Fibroblast of skin of right quadriceps (primary cell): Measurements from ENCODE around the gene PTPRH.
"Not testable (repeated sequence)": the region's sequence is repeated elsewhere in the genome, so short reads cannot be mapped to it uniquely, and the experiment has no call there.

Experiments
- DNase-seq: peaks from one replicate; pipeline ENCODE4 v3.0.0-alpha.2; 2013

Gene PTPRH

DNA sequence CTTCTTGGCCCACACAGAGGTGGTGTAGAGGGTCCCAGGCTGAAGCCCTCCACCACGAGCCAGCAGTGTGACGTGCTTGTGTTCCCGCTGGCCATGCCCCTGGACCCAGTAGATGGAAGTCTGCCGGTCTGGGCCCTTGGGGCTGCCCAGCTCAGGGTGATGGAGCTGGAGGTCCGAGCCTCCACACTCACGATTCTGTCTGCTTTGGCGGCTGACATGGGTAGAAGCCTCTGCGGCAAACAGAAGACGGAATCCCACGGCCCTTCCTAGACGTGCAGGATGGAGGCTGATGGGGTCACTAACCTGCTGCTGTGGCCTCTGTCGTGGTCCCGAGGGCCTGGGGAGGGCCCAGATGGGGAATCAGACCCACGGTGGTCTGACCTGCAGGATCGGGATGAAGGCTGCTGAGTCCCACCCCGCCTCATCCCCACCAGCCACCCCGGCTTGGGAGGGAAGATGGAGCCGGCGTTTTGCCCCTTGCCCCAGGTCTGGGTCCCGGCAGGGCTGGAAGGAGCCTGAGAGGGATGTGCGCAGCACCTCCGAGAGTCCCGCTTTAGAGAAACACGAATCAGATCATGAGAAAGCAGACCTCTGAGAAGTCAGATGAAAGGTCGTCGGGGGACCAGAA lies 14.9 kb upstream of the PTPRH start:
- no peak for DNase-seq

DNA sequence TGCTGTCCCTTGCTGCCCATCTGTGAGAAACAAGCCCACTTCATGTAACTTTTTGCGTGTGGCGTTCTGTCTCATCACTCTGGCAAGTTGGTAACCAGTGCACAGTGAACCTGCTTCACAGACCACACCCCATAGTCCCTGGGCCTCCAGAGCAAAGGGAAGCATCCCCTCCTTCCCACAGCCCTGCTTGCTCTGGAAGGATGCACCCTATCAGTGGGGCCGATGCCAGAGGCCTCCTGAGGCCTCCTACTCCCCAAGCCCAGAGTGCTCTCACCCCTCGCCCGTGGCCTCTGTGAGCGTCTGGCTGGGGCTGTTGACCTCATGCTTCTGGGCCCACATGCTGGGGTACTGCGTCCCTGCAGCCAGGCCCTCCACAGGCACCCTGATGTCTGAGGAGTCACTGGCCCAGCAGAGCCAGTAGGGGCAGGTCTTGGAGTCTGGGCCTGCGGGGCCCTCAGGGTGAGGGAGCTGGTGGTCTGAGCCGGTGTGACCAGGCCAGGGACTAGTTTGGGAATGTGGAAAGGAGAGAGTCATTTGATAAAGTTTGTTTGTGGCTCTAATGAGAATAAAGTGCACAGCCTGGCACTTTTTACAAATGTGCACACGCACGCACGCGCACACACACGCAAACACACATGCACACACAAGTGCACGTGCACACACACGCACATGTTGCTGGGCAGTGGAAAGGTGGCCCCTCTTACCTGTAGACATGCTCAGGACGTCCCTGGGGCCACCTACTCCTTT lies 14.2 kb upstream of the PTPRH start:
- no peak for DNase-seq

DNA sequence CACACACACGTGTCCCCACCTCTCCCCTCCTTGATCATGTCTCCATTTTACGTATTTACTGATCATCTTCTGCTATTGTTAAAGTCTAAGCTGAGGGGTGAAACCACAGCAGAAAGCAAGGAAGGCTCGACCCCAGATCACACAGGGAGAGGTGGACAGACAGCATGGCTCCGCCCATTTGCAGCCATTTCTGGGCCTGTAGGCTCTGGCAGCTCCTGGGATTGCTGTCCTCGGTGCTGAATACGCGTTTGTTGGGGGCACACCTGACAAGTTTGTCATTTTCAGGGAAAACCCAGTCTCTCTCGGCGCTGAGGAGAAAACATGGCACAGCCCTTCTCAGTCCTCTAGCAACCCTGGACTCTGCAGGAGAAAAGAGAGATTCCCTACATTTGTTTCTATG lies 11.2 kb upstream of the PTPRH start:
- DNase-seq = no peak

DNA sequence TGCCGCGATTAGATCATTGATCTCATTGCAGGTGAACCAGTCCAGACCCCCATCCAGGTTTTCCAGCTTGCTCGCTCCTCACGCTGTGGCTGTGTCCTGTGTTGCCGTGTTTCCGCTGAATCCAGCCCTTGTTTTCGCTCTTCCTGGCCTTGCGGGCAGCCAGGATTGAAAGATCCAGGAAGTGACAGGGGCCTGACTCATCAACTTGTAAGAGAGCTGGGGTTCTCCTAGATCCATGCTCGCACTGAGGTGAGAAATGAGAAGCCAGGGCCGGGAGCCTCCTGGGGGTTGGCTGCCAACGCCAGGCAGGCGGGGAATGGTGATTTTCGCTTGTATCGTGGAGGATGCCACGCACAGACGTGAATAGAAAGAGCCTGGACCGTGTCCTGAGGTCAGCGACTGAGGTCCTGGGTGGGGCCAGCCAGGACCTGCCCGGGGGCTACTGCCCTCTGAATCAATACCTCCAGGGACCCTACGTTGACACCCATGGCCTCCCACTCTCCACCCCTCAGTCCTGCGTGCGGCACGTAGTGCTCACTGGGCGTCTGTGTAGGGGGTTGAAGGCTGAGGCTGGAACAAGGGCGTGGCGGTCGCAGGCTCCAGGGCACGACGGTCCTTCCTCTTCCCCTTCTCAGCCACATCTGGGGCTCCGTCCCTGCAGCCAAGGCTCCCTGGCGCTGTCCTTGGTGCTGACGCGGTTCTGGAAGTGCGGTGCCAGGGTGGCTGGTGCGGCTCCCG lies 7.3 kb upstream of the PTPRH start:
- peak; percentile 99 for DNase-seq

DNA sequence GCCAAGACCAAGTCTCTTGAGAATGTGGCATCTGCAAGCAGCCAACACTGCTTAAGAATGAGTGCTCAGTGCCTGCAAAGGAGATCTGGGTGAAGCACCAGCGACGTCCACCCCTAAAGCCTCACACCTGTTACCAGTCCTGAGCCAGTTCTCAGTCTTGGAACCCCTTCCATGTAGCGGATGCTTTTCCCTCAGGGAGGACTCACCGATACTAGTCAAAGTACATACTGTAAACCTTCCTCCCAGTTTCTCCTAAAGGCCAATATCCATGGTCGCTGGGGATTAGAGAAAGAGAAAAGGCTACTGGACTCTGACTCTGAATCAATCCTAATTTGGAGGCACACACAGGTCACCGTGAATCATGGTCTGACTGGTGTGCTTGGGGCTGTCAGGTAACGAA lies 4.2 kb upstream of the PTPRH start:
- DNase-seq = no peak

DNA sequence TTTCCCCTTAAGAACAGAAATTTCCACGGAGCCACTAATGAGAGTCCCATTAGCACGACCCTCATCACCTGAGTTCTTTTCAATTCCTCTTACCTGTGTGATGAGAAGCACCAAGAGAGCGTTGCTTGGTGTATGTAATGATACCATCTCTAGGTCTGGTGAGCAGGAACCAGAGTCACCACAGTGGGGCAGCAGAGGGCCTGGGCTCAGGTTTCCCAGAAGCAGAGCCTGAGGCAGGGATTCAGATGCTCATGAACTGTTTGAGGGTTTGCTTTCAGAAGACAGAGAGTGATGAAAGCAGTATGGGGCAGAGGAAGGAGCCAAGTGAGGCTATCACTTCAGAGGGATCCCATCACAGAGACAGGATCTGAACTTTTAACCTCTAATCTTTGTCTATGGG lies 3.1 kb upstream of the PTPRH start:
- no peak for DNase-seq

DNA sequence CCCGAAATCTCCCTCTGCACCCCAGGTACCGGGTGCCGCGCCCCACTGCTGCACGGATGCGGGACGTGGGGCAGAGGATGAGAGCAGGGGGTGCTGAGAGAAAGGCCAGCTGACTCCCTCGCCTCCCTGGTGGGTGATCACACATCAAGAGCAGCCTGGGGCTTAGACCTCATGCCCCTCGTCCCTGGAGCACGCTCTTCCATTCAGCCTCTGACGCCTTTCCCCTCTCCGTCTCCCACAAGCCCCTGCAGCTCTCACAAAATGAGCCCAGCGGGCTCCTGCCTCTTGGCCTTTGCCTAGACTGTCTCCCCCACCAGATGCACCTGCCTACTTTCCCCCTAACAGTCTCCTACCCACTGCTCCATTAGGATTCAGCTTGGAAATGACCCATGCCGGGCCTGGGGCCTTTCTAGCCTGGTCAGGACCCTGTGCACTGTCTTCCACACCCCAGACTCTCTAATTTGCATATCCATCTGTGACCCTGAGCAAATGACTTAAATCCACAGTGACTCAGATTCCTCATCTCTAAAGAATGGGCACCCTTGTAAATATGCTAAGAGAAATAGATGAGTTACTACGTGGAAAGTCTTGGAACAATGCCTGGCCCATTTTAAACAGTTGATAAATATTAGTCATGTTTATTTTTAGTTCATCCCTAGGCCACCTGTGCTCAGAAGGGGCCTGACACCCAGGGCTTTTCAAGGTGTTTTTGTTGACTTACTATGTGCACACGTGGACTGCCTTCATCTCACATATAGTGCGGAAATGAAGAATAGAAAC lies 582 bp upstream of the PTPRH start:
- DNase-seq = peak; percentile 92

DNA sequence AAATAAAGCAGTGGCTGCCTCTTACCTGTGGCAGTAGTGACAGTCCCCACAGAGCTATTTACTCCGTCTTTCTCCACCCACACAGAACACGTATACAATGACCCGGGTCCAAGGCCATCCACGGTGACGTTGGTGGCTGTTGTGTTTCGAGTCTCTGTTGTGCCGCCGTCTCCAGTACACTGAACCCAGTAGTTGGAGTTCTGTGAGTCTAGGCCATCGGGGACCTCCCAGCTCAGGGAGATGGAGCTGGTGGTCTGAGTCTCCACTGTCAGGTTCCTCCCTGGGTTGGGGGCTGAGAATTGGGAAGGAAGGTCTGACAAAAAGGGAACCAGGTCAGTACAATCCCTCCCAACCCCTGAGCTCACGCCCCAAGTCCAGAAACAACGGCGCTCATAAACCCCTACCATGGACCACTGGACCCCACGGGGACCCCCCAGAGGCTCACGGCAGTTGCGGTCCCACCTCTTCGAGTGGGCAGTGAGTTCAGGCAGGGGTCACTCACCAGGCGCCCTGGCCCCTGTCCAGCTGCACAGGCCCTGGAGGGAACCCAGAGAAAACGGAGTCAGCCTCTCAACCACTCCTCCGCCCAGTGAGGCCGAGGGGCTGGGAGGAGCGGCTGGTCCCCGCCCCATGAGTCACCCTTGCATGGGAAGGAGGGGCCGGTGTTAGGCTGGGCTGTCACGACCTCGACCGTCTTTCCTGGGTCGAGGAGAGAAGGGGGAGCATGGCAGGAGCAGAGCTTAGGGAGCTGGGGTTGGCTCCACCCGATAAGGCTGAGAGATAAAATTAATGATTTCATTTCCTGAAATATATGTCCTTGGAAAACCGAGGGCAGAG lies 2.4 kb downstream of the PTPRH start:
- DNase-seq = peak; percentile 85

DNA sequence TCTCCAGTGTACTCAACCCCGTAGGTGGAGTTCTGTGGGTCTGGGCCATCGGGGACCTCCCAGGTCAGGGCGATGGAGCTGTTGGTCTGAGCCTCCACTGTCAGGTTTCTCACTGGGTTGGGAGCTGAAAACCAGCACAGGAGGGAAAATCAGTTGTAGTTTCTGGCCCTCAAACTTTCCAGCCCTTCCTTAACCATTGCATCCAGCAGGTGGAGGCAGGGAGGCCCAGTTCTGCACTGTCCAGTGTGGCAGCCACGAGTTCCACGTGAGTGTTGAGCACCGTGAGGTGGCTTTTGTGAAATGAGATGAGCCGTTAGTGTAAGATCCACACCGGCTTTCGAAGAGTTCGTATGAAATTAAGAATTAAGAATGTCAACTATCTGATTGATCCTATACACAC lies 7.1 kb downstream of the PTPRH start:
- DNase-seq = not testable (repeated sequence)

DNA sequence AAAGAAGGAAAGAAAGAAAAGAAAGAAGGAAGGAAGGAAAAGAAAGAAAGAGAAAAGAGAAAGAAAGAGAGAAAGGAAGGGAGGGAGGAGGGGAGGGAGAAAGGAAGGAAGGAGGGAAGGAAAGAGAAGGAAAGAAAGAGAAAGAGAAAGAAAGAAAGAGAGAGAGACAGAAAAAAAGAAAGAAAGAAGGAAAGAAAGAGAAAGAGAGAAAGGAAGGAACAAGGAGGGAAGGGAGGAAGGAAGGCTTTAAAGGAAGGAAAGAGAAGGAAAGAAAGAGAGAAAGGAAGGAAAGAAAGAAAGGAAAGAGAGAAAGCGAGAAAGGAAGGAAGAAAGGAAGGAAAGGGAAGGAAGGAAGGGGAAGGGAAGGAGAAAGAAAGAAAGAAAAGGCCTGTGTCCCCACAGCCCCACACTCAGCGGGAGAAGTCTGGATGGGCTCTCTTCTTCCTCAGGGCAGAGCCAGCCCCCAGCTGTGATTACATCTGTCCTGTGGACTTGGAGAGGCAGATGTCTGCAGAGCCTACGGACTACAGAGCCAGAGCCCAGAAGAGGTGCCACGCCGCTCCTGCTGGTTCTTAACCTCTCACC lies 9.6 kb downstream of the PTPRH start:
- DNase-seq = no peak

DNA sequence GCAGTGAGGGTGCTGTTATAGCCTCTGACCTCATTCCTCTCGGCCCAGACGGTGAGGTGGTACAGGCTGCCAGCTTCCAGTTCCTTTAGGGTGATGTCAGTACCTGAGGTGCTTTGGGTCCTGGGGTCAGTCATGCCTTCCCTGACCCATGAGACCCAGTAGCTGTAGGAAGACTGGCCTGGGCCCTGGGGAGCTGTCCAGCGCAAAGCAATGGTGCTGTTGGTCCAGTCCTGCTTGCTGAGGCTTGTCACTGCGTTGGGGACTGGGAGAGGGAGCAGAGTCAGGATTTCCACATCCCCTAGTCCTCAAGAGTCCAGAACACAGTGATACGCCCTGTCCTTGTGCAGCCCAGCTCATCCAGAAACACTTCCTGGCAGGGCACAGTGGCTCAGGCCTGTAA lies 10.7 kb downstream of the PTPRH start:
- no peak for DNase-seq

DNA sequence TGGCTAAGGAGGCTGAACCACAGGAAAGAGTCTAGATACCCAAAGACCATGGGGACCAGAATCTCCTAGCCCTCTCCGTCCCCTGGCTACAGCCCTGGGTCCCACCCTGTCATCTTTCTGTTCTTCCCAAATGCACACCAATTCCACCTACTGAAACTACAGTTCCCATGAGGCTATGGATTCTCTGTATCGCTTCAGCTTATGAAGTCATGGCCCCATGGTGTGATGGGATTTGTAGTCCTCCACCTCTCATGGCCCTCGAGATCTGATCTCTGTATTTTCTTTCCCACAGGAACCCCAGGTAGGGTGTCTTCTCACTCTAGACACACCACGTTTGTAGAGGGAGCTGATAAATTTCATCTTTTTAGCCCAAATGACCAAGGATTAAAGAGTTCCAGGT lies 11.8 kb downstream of the PTPRH start:
- no peak for DNase-seq

DNA sequence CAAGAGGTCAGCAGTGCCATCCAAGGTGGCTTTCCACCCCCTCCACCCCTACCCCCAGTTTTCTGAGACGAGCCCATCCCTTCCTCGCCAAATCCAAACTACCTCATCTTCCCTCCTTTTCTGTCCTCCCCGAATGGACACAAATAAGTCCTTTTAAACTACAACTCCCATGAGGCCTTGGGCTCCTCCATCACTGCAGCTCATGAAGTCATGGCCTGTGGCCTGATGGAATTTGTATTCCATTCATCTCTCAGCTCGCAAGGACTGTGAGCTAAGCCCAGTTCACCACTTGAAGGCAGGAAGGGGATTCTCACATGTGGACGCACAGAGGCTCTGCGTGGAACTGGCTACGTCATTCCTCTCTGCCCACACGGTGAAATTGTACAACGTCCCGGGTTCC lies 12.5 kb downstream of the PTPRH start:
- no peak for DNase-seq

DNA sequence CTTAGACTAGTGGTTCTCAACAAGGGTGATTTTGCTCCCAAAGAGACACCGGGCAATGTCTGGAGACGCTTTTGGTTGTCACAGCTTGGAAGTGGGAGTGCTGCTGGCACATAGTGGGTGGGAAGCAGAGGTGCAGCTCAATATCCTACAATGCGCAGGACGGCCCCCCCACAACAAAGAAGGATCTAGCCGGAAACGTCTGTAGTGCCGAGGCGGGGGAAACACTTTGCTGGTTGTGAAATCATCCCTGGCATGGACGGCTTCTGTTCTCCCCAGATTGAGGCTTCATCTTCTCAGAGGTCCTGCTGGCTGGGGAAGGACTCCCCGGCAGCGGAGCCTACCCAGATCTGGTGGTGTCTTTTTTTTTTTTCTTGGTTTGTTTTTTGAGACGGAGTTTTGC lies 15.8 kb downstream of the PTPRH start:
- no peak for DNase-seq

DNA sequence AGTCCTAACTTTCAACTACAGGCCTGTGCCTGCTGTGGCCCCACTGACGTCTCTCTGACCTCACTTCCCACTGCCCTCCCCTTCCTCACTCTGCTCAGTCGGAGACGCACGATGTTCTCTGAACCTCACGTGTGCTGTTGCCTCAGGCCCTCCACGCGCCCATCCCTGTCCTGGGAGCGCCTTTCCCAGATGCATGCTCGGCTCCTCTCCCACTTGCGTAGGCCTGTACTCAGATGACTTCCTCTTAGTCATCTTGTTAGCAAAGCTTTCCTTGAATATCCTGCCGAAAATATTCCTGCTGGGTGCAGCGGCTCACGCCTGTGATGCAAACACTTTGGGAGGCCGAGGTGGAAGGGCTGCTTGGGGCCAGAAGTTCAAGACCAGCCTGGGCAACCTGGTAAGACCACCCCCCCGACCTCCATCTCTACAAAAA lies 19.9 kb downstream of the PTPRH start:
- DNase-seq = peak; percentile 87

DNA sequence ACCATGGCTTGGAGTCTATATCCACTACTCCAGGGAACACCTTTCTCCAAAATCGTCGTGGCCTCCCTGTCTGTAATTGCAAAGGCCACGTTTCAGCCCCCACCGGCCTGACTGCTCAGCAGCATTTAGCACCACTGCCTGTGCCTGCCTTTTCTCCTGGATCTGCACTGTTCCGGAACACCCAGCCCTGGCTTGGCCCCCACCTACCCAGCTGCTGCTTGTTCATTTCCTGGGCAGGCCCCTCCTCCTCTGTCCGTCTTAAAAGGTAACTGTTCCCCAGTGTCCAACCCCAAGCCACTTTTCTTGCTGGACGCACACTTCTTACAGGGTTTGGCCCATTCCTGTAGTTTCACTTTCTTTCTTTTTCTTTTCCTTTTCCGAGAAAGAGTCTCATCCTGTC lies 20.7 kb downstream of the PTPRH start:
- DNase-seq = no peak

DNA sequence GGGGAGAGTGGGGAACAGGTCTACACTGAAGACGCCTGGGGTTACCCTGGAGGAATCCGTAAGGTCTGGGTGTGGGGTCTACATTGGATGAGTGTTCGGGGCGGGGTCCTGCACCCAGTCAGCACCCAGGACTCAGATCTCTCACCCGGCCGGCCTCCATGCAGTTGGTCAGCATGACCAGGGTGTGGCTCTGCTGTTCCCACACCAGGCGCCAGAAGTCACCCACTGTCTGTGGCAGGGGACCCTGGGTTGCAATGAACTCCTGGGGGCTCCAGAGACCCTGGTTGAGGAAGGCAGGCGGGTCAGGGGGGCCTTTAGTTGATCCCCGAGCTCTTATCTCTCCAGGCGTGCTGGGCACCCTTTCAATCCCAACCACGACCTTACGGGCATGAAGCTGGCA lies 23.2 kb downstream of the PTPRH start:
- no peak for DNase-seq

DNA sequence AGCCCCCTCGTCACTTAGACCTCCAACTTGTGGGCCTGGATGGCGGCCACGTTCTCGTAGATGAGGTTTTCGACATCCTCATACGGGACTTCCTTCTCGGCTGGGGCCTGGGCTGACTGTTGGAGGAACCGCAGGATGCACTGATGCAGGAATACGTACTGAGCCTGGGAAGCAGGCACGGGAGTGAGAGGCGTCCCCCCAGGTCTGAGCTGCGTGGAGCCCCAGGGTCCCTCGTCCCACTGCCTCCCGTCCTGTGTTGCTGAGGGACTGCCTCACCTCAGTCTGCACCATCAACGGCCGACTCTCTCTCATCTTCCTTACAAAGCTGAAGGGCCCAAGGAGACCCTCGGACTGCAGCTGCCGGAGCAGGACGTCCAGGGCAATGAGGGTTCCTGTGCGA lies 27.6 kb downstream of the PTPRH start:
- DNase-seq = no peak

DNA sequence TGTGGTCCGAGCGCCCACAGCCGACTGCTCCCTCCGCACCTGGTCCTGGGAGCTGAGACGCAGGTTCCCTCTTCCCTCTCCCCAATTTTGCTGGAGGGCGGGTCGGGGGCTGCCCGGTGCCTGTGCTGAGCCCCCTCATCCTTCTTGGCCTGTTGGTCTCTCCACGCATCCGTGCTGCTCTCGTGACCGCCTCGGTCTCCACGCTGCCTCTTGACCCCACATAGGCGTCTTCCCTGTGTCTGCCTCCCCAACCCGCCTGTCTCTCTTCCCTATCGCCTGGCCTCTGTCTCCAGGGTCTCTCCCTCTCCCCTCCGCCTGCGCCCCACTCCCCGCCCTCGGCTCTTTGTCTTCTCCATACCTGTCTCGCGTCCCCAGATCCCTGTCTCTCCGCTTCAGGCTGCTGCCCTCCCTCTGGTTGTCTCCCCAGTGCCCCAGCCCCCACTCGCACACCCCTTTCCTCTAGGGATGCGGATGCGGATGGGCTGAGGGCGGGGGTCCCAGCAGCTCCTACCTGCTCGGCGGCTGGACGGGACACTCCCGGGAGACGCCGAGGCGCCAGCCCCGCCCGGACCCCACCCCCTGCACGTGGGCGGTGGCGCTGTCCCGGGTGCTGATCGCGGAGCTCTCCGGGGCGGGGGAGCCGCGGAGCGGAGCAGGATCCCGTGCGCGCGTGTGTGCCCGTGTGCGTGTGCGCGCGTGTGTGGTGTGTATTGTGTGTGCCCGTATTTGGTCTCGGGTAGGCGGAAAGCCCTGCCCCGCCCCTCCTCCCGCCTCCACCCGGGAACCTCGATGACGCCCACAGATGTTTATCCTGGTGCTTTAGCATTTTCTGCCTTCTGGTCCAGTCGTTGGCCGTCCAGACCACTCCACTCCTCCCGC lies 29.5 kb downstream of the PTPRH start, which contains the start of gene SYT5:
SYT5 (minus strand) TSS at position 684 of the 879 bp plus-strand sequence. CDS start 1,248 bp downstream, outside the sequence.
- DNase-seq = no peak

DNA sequence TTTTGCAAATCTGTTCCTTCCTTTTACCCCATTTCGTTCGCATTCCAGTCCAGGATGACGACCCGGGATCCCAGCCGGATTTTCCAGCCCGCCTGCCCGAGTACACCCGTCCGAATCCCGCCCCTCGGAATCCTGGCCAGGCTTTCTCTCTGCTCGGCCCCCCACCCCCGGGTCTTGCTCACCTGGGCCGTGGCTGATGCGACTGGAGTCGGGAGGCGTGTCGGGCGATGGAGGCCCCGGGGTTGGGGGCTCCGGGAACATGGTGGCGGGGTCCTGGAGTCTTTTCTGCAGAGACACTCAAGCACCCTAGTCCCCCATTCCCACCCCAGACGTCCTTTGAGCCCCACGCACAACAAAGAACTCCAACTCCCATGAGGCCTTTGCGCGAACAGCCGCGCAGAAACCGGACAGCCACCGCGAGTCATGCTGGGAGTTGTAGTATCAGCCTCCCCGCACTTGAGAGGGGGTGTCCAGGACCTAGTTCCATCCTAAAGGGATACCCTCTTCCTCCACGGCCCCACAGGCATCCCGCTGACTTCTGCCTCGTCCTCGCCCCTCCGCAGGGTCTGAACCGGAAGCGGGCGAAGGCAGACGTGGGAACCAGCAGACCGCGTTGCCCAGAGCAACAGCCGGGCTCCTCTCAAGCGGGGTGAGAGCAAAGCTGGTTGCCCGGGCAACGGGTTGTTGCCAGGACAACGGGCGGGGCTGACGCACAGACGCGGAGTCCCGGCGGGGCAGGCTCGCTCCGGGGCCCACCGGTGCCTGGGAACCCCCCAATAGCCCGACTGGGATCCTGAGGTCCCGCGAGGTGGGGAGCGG lies 30.3 kb downstream of the PTPRH start:
- peak; percentile 78 for DNase-seq
